ENCODE measurements around the gene CPLANE2.

Gene CPLANE2

DNA sequence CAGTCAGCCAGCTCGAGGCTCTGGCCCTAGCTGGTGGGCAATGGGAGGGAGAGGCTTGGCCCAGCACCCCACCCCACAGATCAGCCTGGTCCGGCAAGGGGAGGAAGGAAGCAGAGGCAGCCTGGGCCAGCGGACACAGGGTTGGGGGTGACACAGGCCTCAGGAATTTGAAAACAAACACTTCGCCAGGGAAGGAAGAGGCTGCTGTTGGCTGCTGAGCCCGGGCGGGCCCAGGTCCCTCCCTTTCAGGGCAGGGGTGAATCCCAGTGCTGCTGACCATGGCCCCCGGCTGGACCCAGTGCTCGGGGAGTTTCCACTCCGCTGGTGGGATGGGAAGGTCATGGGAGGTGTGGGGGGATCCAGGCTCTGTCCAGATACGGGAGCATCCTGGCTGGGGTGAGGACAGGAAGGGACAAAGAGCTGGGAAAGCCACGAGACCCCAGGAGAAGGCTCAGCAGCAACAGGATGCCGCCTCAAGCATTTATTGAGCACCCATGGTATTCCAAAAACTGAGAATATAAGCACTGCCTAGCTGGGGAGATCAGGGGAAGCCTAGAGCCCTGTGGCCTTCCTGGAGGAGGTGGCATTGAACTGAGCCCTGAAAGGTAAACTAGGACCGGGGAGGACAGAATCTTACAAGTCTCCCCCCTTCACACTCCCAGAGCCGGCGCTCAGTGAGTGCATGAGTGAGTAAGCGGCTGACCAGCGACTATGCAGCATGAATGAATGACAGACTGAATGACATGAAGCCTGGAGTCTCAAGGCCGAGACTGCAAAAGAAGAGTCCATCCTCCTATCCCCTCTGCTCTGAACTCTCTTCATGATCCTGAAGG is 54.9 kb downstream of the CPLANE2 start:
- in situ Hi-C loops (cut with MboI; ENCODE audit: low sequenced_read_pairs, unreplicated experiment) = no loop called here
- no peak for DNase-seq (ENCODE audit: low spot score)
- no peak for TF ChIP-seq CTCF (IDR thresholded peaks at IDR 0.05; ENCODE audit: borderline replicate concordance, control extremely low read depth, extremely low read depth, insufficient read depth, missing control alignments)
